ENCODE measurements around the gene GCM1. TPM values are rescaled to one million over a fixed set of nuclear protein-coding genes. Genes with fewer than 3 reads are reported as not detected.
A peak's percentile ranks its signal among the peaks of the same experiment; 100 is the strongest.

GCM1 gene
- total RNA-seq, 1 experiment from 2014 or later = 0.38 TPM

- Mint-ChIP-seq H3K4me3 (ENCODE audit: low read depth, unreplicated experiment) (no peak overlapping the region), H3K27ac (ENCODE audit: unreplicated experiment) (no peak overlapping the region), H3K9me3 (ENCODE audit: low read depth, unreplicated experiment) (no peaks in the 10 kb centered on the region), H3K27me3 (ENCODE audit: unreplicated experiment) (no peaks in the 10 kb centered on the region), H3K36me3 (ENCODE audit: insufficient read depth, unreplicated experiment) (no peaks in the 10 kb centered on the region), H3K4me1 (ENCODE audit: low read depth, unreplicated experiment) (peaks cover 39% of the 10 kb centered on the region)
- CTCF ChIA-PET = no interaction called here
- no peak for TF ChIP-seq CTCF (IDR thresholded peaks at IDR 0.05; ENCODE audit: unreplicated experiment)
- intact Hi-C loops (cut with micrococcal nuclease; ENCODE audit: unreplicated experiment) = no loop called here
- BruUV-seq (replicated peaks) = no TSS peak
- DNase-seq = no peak
These were observed 14.7 kb downstream of the GCM1 start for GRCh38 chr6:53133961-53134360.

DNA sequence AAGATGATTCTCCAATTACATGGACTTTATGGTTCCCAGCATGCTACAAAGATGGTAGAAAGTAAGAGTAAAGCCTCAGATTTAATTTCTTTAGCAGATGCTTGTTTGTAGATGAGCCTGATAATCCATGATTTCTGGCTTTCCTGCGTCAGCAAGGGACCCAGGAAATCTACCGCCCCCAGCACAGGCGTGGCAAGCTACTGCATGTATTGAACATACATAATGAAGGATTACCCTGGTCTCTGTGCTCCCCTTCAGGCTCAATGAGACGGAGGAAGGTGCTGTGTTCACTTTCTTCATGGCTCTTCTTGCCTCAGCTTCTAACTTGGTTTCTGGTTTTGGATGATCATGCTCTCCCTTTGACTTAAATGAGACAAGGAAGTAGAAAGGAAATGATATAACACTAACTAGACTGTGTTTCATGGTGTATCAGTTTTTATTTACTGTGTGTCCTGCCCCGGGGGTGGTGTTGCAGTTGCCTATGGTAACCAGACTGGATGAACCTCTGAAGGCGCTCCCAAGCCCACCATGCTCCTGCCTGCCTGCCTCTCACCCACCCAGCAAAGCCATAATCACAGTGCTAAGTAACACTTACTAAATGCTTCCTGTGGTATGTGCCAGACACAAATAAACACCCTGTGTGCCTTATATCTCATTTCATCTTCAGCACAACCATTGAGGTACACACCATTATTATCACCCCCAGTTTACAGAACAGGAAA lies 17.9 kb downstream of the GCM1 start:
- Mint-ChIP-seq H3K27me3 (ENCODE audit: unreplicated experiment) (no peaks in the 10 kb centered on the region), H3K4me1 (ENCODE audit: low read depth, unreplicated experiment) (peaks cover 46% of the 10 kb centered on the region), H3K27ac (ENCODE audit: unreplicated experiment) (peak overlapping the region; percentile 54), H3K4me3 (ENCODE audit: low read depth, unreplicated experiment) (no peak overlapping the region), H3K9me3 (ENCODE audit: low read depth, unreplicated experiment) (no peaks in the 10 kb centered on the region), H3K36me3 (ENCODE audit: insufficient read depth, unreplicated experiment) (no peaks in the 10 kb centered on the region)
- no TSS peak for BruUV-seq (replicated peaks)
- CTCF ChIA-PET = interaction anchor here (1.1 to 2.6 kb wide), 2 partner anchors 19 to 24 kb away, joined by 4 to 10 read pairs; no protein-coding TSS in a partner anchor
- intact Hi-C loops (cut with micrococcal nuclease; ENCODE audit: unreplicated experiment) = no loop called here
- DNase-seq = no peak
- TF ChIP-seq CTCF (IDR thresholded peaks at IDR 0.05; ENCODE audit: unreplicated experiment) = no peak

- Mint-ChIP-seq H3K4me3 (ENCODE audit: low read depth, unreplicated experiment) (peak overlapping the region; percentile 39), H3K27me3 (ENCODE audit: unreplicated experiment) (no peaks in the 10 kb centered on the region), H3K36me3 (ENCODE audit: insufficient read depth, unreplicated experiment) (no peaks in the 10 kb centered on the region), H3K9me3 (ENCODE audit: low read depth, unreplicated experiment) (no peaks in the 10 kb centered on the region), H3K27ac (ENCODE audit: unreplicated experiment) (peak overlapping the region; percentile 84), H3K4me1 (ENCODE audit: low read depth, unreplicated experiment) (peaks cover 46% of the 10 kb centered on the region)
- TF ChIP-seq CTCF (IDR thresholded peaks at IDR 0.05; ENCODE audit: unreplicated experiment) = no peak
- CTCF ChIA-PET = interaction anchor here (0.7 to 2.6 kb wide), 7 partner anchors 9 to 168 kb away, joined by 3 to 10 read pairs (median 3); no protein-coding TSS in a partner anchor
- intact Hi-C loops (cut with micrococcal nuclease; ENCODE audit: unreplicated experiment) = no loop called here
- DNase-seq = peak; percentile 47
- BruUV-seq (replicated peaks) = no TSS peak
These were observed 19.8 kb downstream of the GCM1 start for GRCh38 chr6:53128842-53129241.

DNA sequence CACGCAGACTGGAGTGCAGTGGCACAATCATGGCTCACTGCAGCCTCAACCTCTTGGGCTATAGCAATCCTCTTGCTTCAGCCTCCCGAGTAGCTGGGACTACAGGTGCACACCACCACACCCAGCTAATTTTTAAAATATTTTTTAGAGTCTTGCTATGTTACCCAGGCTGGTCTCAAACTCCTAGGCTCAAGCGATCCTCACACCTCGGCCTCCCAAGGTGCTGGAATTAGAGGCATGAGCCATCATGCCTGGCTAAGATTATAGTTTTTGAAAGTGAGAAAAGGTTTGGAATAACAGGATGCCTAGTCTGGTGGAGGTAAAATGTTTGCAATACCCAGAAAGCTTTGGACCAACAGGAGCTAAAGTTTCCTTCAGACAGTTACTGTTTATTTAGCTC lies 23.4 kb downstream of the GCM1 start:
- Mint-ChIP-seq H3K27me3 (ENCODE audit: unreplicated experiment) (no peaks in the 10 kb centered on the region), H3K4me1 (ENCODE audit: low read depth, unreplicated experiment) (peaks cover 54% of the 10 kb centered on the region), H3K27ac (ENCODE audit: unreplicated experiment) (no peak overlapping the region), H3K36me3 (ENCODE audit: insufficient read depth, unreplicated experiment) (no peaks in the 10 kb centered on the region), H3K4me3 (ENCODE audit: low read depth, unreplicated experiment) (no peak overlapping the region), H3K9me3 (ENCODE audit: low read depth, unreplicated experiment) (no peaks in the 10 kb centered on the region)
- no peak for TF ChIP-seq CTCF (IDR thresholded peaks at IDR 0.05; ENCODE audit: unreplicated experiment)
- DNase-seq = no peak
- BruUV-seq (replicated peaks) = no TSS peak
- CTCF ChIA-PET = interaction anchor here (0.7 to 1.0 kb wide), 4 partner anchors 12 to 341 kb away, joined by 3 to 4 read pairs (median 3); no protein-coding TSS in a partner anchor
- intact Hi-C loops (cut with micrococcal nuclease; ENCODE audit: unreplicated experiment) = no loop called here
